C4-2B (cell line): ENCODE measurements around the gene ARRDC1.

ENCODE experiments used
- H3K27ac ChIP-seq: fragments of 450-650 bp; 2 replicates; pipeline ENCODE4 v1.5.1; 2017
- ZFX ChIP-seq: fragments of 450-650 bp; IDR thresholded peaks from 2 replicates; pipeline ENCODE4 v1.6.1; 2017
- TF ChIP-seq, protein P1 (sequence below): fragments of 450-650 bp; conservative IDR thresholded peaks from 2 replicates; pipeline ENCODE4 v1.5.1; 2017; ENCODE audit warnings: mild to moderate bottlenecking

ARRDC1 gene

DNA sequence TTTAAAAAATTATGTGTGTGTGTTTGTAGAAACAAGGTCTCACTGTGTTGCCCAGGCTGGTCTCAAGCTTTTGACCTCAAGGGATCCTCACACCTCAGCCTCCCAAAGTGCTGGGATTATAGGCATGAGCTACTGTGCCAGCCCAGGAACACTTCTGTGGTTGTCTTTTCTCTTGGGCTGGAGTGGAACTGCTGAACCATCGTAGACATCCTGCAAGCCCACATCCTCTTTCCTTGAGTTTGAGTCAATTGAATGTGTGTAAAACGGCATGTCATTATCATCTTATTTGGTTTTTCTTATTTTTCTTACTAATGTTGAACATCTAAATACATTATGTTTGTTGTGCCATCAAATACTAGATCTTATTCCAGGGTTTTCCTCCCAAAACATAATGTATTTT is 53.3 kb downstream of the ARRDC1 start:
- no peak overlapping the region for H3K27ac ChIP-seq
- TF ChIP-seq, protein P1, sequence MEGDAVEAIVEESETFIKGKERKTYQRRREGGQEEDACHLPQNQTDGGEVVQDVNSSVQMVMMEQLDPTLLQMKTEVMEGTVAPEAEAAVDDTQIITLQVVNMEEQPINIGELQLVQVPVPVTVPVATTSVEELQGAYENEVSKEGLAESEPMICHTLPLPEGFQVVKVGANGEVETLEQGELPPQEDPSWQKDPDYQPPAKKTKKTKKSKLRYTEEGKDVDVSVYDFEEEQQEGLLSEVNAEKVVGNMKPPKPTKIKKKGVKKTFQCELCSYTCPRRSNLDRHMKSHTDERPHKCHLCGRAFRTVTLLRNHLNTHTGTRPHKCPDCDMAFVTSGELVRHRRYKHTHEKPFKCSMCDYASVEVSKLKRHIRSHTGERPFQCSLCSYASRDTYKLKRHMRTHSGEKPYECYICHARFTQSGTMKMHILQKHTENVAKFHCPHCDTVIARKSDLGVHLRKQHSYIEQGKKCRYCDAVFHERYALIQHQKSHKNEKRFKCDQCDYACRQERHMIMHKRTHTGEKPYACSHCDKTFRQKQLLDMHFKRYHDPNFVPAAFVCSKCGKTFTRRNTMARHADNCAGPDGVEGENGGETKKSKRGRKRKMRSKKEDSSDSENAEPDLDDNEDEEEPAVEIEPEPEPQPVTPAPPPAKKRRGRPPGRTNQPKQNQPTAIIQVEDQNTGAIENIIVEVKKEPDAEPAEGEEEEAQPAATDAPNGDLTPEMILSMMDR: no peak
- no peak for TF ChIP-seq ZFX

DNA sequence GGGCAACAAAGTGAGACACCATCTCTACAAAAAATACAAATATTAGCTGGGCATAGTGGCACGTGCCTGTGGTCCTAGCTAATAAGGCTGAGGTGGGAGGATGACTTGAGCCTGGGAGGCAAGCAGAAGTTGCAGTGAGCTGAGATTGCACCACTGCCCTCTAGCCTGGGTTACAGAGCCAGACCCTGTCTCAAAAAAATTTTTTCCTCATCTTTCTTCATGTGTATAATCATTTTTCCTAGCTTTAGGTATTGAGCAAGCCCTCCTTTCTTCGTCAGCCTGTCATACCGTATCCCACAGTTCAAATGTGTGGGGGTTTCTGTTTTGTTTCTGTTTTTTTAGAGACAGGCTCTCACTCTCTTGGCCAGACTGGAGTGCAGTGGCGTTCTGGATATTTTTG is 54.7 kb downstream of the ARRDC1 start:
- TF ChIP-seq ZFX: no peak
- TF ChIP-seq, protein P1: no peak
- no peak overlapping the region for H3K27ac ChIP-seq

DNA sequence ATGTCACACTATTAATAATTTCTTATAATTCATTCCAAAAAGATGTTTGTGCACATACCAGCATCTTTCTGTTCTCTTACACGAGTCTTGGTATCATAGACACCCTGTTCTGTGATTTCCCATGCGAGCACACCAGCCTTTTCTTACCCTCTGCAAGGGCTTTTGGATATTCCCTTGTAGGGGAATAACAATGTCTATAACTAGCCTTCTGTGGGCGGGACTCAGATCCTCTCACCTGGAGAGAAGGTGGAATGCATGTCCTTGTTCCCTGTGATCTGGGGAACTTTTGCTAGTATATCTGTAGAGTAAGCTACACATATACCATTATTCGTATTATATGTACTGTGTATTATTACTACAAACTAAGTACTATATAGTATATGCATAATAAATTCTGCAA is 58.1 kb downstream of the ARRDC1 start:
- TF ChIP-seq, protein P1: no peak
- TF ChIP-seq ZFX: no peak
- H3K27ac ChIP-seq: peak overlapping the region; percentile 78

DNA sequence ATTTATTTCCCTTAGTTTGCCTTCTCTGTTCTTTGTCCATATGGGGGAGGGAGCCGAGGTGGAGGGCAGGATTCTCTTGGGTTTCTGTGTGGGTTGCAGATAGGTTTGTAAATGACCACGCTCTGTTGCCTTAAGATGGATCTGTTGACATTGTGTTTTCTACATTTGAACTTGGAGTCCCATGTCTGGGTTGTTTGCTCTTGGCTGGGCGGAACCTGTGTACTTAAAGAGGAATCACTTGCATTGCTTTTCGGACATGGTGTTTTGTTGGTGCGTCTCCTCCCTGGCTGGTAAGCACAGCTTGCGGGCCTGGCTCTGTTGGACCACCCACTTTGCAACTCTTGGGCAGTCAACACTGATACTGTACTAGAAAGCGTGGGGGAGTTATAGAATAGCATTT is 59.2 kb downstream of the ARRDC1 start:
- peak overlapping the region; percentile 78 for H3K27ac ChIP-seq
- TF ChIP-seq ZFX: no peak
- TF ChIP-seq, protein P1: no peak
